ENCODE results near the gene KRT9. TPM values are rescaled to one million over a fixed set of nuclear protein-coding genes. Genes with fewer than 3 reads are reported as not detected.
"Not testable (repeated sequence)": the region's sequence is repeated elsewhere in the genome, so short reads cannot be mapped to it uniquely, and the experiment has no call there.

KRT9 gene
- total RNA-seq, 2 donors from 2014 or later, result not detected

DNA sequence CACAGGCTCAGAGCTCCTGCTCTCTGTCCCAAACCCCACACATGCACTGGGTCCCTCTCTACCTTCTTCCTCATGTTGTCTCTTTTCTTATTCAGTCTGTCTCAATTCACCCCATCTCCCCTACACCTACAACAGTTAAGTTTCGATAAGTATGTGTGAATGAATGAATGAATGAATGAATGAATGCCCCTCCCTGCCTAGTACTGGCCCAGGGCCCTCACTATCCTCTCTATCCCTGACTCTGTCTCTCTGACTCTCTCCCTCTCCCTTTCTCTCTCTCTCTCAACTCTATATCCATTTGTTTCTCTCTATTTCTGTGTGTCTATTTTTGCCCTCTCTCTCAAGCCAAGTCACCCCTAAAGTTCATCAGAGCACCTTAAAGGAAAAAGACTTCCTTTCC lies 6.7 kb upstream of the KRT9 start:
- no peak for DNase-seq (ENCODE audit: low spot score)
- Histone ChIP-seq H3K4me1 (replicated peaks) (no peaks in the 10 kb centered on the region), H3K27me3 (replicated peaks; ENCODE audit: insufficient read depth) (no peaks in the 10 kb centered on the region), H3K27ac (no peak overlapping the region), H3K4me3 (no peak overlapping the region), H3K9me3 (no peaks in the 10 kb centered on the region), H3K36me3 (no peaks in the 10 kb centered on the region)
- intact Hi-C loops (cut with DNase I), result no loop called here
- 90% methylated on average over 1 of the region's 1 CpG for WGBS
- TF ChIP-seq POLR2A (IDR thresholded peaks at IDR 0.05), result no peak
- no peak for TF ChIP-seq POLR2AphosphoS5 (IDR thresholded peaks at IDR 0.05)
- TF ChIP-seq, protein P1, sequence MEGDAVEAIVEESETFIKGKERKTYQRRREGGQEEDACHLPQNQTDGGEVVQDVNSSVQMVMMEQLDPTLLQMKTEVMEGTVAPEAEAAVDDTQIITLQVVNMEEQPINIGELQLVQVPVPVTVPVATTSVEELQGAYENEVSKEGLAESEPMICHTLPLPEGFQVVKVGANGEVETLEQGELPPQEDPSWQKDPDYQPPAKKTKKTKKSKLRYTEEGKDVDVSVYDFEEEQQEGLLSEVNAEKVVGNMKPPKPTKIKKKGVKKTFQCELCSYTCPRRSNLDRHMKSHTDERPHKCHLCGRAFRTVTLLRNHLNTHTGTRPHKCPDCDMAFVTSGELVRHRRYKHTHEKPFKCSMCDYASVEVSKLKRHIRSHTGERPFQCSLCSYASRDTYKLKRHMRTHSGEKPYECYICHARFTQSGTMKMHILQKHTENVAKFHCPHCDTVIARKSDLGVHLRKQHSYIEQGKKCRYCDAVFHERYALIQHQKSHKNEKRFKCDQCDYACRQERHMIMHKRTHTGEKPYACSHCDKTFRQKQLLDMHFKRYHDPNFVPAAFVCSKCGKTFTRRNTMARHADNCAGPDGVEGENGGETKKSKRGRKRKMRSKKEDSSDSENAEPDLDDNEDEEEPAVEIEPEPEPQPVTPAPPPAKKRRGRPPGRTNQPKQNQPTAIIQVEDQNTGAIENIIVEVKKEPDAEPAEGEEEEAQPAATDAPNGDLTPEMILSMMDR (IDR thresholded peaks at IDR 0.05), result no peak

DNA sequence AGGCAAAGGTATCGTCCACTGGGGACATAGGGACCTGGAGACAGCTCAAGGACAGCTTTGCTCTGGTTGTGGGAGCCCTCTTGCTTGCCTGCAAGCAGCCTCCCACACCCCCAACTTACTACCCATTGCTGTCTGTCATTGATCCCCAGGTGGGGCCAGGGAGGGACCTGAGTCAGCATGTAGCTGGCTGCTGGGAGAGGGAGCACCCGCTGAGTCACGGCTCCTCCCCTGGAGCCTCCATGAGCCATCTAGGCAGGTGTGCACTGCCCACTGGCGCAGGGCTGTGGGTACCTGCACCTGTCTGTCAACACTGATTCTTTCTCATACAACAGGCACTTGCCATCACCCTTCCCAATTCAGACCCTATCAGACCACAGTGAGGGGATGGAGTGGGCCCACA lies 4.9 kb upstream of the KRT9 start:
- H3K4me1 ChIP-seq (replicated peaks); intact Hi-C loops (cut with DNase I); H3K4me3 ChIP-seq; H3K27me3 ChIP-seq (replicated peaks; ENCODE audit: insufficient read depth); DNase-seq (ENCODE audit: low spot score); H3K27ac ChIP-seq; H3K36me3 ChIP-seq; H3K9me3 ChIP-seq: not testable (repeated sequence)
- 95% methylated on average over 4 of the region's 4 CpGs for WGBS

DNA sequence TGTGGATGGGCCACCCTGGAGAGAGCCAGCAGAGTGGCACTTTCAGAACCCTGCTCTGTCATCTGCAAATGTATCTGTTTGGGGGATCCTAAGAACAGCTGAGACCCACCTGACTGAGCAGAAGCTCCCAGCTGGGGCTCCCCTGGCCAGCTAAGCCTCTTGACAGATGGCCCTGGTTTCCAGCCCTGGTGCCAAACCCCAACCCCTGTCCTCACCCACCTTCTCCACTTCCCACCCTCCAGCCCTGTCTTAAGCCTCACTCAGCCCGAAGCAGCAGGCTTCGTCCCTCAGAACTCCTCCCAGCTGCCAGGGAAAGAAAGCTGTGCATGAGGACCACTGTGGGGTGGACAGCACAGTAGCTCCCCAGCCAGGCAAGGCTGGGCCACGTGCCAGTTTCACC lies 3.5 kb upstream of the KRT9 start:
- Histone ChIP-seq H3K36me3 (no peaks in the 10 kb centered on the region), H3K27me3 (replicated peaks; ENCODE audit: insufficient read depth) (no peaks in the 10 kb centered on the region), H3K4me1 (replicated peaks) (no peaks in the 10 kb centered on the region), H3K27ac (no peak overlapping the region), H3K9me3 (no peaks in the 10 kb centered on the region), H3K4me3 (no peak overlapping the region)
- TF ChIP-seq POLR2AphosphoS5 (IDR thresholded peaks at IDR 0.05), result no peak
- no peak for TF ChIP-seq POLR2A (IDR thresholded peaks at IDR 0.05)
- TF ChIP-seq, protein P1 (IDR thresholded peaks at IDR 0.05), result no peak
- WGBS, result 69% methylated on average over 3 of the region's 3 CpGs
- intact Hi-C loops (cut with DNase I), result no loop called here
- DNase-seq (ENCODE audit: low spot score), result no peak

DNA sequence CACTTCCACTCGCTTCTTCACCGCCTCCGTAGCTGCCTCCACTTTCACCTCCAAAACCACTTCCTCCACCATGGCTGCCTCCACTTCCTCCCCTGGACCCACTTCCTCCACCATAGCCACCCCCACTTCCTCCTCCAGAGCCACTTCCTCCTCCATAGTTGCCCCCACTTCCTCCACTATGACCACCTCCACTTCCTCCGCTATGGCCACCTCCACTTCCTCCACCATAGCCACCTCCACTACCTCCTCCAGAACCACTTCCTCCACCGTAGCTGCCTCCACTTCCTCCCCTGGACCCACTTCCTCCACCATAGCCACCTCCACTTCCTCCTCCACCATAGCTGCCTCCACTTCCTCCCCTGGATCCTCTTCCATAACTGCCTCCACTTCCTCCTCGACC lies 4.5 kb downstream of the KRT9 start:
- WGBS, result 94% methylated on average over 6 of the region's 6 CpGs
- no peaks in the 10 kb centered on the region for H3K27me3 ChIP-seq (replicated peaks; ENCODE audit: insufficient read depth)
- no peaks in the 10 kb centered on the region for H3K9me3 ChIP-seq
- no peaks in the 10 kb centered on the region for H3K4me1 ChIP-seq (replicated peaks)
- no peak overlapping the region for H3K27ac ChIP-seq
- TF ChIP-seq, protein P1 (IDR thresholded peaks at IDR 0.05), result no peak
- TF ChIP-seq POLR2AphosphoS5 (IDR thresholded peaks at IDR 0.05) (no peak), POLR2A (IDR thresholded peaks at IDR 0.05) (no peak)
- H3K4me3 ChIP-seq, result no peak overlapping the region
- no peaks in the 10 kb centered on the region for H3K36me3 ChIP-seq
- intact Hi-C loops (cut with DNase I), result no loop called here
- no peak for DNase-seq (ENCODE audit: low spot score)

DNA sequence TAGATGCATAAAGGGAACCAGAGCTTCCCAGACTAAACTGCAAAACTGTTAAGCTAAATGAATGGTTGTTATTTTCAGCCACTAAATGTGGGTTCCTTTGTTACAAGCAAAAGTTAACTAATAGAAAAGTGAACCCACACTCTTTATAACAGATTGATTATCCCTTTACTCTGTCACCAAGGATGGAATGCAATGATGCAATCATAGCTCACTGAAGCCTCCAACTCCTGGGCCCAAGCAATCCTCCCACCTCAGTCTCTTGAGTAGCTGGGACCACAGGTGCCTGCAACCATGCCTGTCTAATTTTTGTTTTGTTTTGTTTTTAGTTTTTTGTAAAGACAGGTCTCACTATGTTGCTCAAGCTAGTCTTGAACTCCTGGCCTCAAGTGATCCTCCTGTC lies 6.5 kb downstream of the KRT9 start:
- TF ChIP-seq, protein P1 (IDR thresholded peaks at IDR 0.05), result no peak
- no peak for TF ChIP-seq POLR2AphosphoS5 (IDR thresholded peaks at IDR 0.05)
- TF ChIP-seq POLR2A (IDR thresholded peaks at IDR 0.05), result no peak
- intact Hi-C loops (cut with DNase I), result no loop called here
- no peak overlapping the region for H3K4me3 ChIP-seq
- H3K27me3 ChIP-seq (replicated peaks; ENCODE audit: insufficient read depth), result no peaks in the 10 kb centered on the region
- DNase-seq (ENCODE audit: low spot score), result no peak
- no peaks in the 10 kb centered on the region for H3K4me1 ChIP-seq (replicated peaks)
- no peaks in the 10 kb centered on the region for H3K36me3 ChIP-seq
- no peaks in the 10 kb centered on the region for H3K9me3 ChIP-seq
- no peak overlapping the region for H3K27ac ChIP-seq

All from prostate gland (tissue), 2 donors.